OCI-LY7 (cell line): ENCODE results near the gene AMZ2. TPM values are rescaled to one million over a fixed set of nuclear protein-coding genes. Genes with fewer than 3 reads are reported as not detected.
"Not testable (repeated sequence)": the region's sequence is repeated elsewhere in the genome, so short reads cannot be mapped to it uniquely, and the experiment has no call there.

Experiments used
- BruUV-seq: library from RNA; stranded (reverse); fragments of 400-500 nt; replicated peaks from 2 replicates; lab custom pipeline; 2021; lab: Mats Ljungman, UMichigan
- CTCF ChIA-PET: fragments of 300-600 bp; sonication (Branson Sonifier 250); formaldehyde crosslinking; loops from one replicate; lab custom pipeline; 2022; ENCODE audit warnings: antibody characterized with exemption; ENCODE audit not compliant: unreplicated experiment; lab: Charles Lee
- POLR2A ChIA-PET: fragments of 300-600 bp; sonication (Branson Sonifier 250); formaldehyde crosslinking; loops from one replicate; lab custom pipeline; 2022; ENCODE audit warnings: antibody characterized with exemption; lab: Charles Lee
- DNase-seq: peaks from one replicate; pipeline ENCODE4 v3.0.0-alpha.2; 2015; ENCODE audit warnings: low spot score
- H2AFZ ChIP-seq: fragments of 200-600 bp; sonication (generic), shearing (Covaris generic); 2 replicates; pipeline ENCODE4 v1.6.1; 2014; ENCODE audit warnings: mild to moderate bottlenecking, antibody characterized with exemption, low read length, moderate library complexity
- H3K27ac ChIP-seq: fragments of 200-600 bp; sonication (generic); 2 replicates; pipeline ENCODE4 v1.5.1; 2014; ENCODE audit warnings: mixed run types, low read depth, mild to moderate bottlenecking, moderate library complexity, low read length, inconsistent platforms; ENCODE audit not compliant: poor library complexity, severe bottlenecking
- H3K36me3 ChIP-seq: fragments of 200-600 bp; sonication (generic); 2 replicates; pipeline ENCODE4 v1.6.1; 2014; ENCODE audit warnings: mild to moderate bottlenecking, antibody characterized with exemption, low read length, moderate library complexity, mixed read lengths; ENCODE audit not compliant: insufficient read depth
- H3K4me1 ChIP-seq: fragments of 200-600 bp; sonication (generic); 2 replicates; pipeline ENCODE4 v1.5.1; 2014; ENCODE audit warnings: mild to moderate bottlenecking, low read length; ENCODE audit not compliant: insufficient read depth, poor library complexity, severe bottlenecking
- H3K4me2 ChIP-seq: fragments of 200-600 bp; sonication (generic); 2 replicates; pipeline ENCODE4 v1.6.1; 2014; ENCODE audit warnings: mild to moderate bottlenecking, low read length
- H3K4me3 ChIP-seq: fragments of 200-600 bp; sonication (generic); 2 replicates; pipeline ENCODE4 v1.5.1; 2014; ENCODE audit warnings: mild to moderate bottlenecking, low read depth, low read length; ENCODE audit not compliant: poor library complexity, severe bottlenecking
- H3K79me2 ChIP-seq: fragments of 200-600 bp; sonication (generic); 2 replicates; pipeline ENCODE4 v1.6.1; 2016; ENCODE audit warnings: low read depth, mild to moderate bottlenecking, low read length, moderate library complexity, mixed read lengths; ENCODE audit not compliant: insufficient read depth
- H3K9me2 ChIP-seq: fragments of 200-600 bp; sonication (generic); 2 replicates; pipeline ENCODE4 v1.6.1; 2016; ENCODE audit warnings: mild to moderate bottlenecking, low read length, mixed read lengths; ENCODE audit not compliant: insufficient read depth
- H3K9me3 ChIP-seq: fragments of 200-600 bp; sonication (generic); 2 replicates; pipeline ENCODE4 v1.6.1; 2014; ENCODE audit warnings: mild to moderate bottlenecking, mixed run types, low read length, mixed read lengths
- H4K20me1 ChIP-seq: fragments of 200-600 bp; sonication (generic); 2 replicates; pipeline ENCODE4 v1.6.1; 2014; ENCODE audit warnings: mild to moderate bottlenecking, antibody characterized with exemption, low read length, moderate library complexity, mixed read lengths; ENCODE audit not compliant: insufficient read depth
- EZH2phosphoT487 ChIP-seq: fragments of 200-600 bp; sonication (generic); IDR thresholded peaks from 2 replicates; pipeline ENCODE4 v1.6.1; 2018; ENCODE audit warnings: low read depth, borderline replicate concordance, mild to moderate bottlenecking, mixed run types, antibody characterized with exemption, low read length, moderate library complexity, mixed read lengths
- intact Hi-C: fragments of 100-400 bp; cut with micrococcal nuclease; formaldehyde crosslinking; loops from one replicate; pipeline ENCODE4 v1.10.0; 2022; ENCODE audit not compliant: unreplicated experiment
- total RNA-seq, 2 experiments: library from RNA; depleted of rRNA in 1 of 2; stranded (reverse); fragments of >200 nt in 1 of 2; shearing (Covaris generic) in 1 of 2; gene quantifications; 2 replicates each; pipeline ENCODE4 v1.2.3, GENCODE V29; 2014 to 2022
- TF ChIP-seq, protein P1 (sequence below): fragments of 200-600 bp; sonication (generic); conservative IDR thresholded peaks from 2 replicates; pipeline ENCODE4 v1.5.1; 2014; ENCODE audit warnings: mild to moderate bottlenecking, antibody characterized with exemption, low read length, moderate library complexity, mixed read lengths

AMZ2 gene
- total RNA-seq, 2 experiments from 2014 or later: 117 to 248 TPM

DNA sequence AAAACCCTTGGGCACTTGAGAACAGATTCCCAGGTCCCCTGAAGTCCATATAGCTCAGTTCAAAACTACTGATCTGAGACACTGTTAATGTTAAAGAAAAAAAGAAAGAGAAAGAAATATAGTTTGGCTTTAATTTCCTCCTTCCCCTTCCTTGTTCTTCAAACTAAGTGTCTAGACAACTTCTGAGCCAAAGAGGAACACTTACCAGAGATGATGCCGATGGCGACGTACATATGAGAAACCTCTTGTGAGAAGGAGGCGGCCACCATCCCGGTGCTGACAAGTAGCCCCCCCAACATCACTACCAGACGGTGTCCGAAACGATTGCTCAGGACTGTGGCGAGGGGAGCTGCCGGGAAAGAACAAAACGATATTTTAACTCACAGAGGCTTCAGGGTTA, 25.9 kb downstream of the AMZ2 start:
- Histone ChIP-seq H3K79me2 (0 out of 2 replicates have a peak, but pooled peaks cover 1% of the 10 kb centered on the region), H3K4me3 (no peak overlapping the region), H3K27ac (no peak overlapping the region), H3K9me3 (no peaks in the 10 kb centered on the region), H3K36me3 (peaks cover 89% of the 10 kb centered on the region), H4K20me1 (no peaks in the 10 kb centered on the region; the same call in 1 of the 2 replicates), H2AFZ (no peak overlapping the region), H3K9me2 (no peaks in the 10 kb centered on the region), H3K4me1 (no peaks in the 10 kb centered on the region), H3K4me2 (no peak overlapping the region)
- intact Hi-C loops: no loop called here
- CTCF ChIA-PET: no interaction called here
- no TSS peak for BruUV-seq
- DNase-seq: no peak
- TF ChIP-seq, protein P1, sequence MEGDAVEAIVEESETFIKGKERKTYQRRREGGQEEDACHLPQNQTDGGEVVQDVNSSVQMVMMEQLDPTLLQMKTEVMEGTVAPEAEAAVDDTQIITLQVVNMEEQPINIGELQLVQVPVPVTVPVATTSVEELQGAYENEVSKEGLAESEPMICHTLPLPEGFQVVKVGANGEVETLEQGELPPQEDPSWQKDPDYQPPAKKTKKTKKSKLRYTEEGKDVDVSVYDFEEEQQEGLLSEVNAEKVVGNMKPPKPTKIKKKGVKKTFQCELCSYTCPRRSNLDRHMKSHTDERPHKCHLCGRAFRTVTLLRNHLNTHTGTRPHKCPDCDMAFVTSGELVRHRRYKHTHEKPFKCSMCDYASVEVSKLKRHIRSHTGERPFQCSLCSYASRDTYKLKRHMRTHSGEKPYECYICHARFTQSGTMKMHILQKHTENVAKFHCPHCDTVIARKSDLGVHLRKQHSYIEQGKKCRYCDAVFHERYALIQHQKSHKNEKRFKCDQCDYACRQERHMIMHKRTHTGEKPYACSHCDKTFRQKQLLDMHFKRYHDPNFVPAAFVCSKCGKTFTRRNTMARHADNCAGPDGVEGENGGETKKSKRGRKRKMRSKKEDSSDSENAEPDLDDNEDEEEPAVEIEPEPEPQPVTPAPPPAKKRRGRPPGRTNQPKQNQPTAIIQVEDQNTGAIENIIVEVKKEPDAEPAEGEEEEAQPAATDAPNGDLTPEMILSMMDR: no peak
- no peak for TF ChIP-seq EZH2phosphoT487
- POLR2A ChIA-PET: interaction anchor here (0.7 to 1.3 kb wide), 3 partner anchors 14 to 187 kb away, joined by 3 to 4 read pairs (median 4); no protein-coding TSS in a partner anchor

GRCh38 chr17:68276339-68276738, 28.5 kb downstream of the AMZ2 start:
- CTCF ChIA-PET, H2AFZ ChIP-seq, H3K4me3 ChIP-seq, H3K27ac ChIP-seq, H4K20me1 ChIP-seq, H3K9me2 ChIP-seq, DNase-seq, intact Hi-C loops, H3K9me3 ChIP-seq, H3K4me2 ChIP-seq, BruUV-seq, H3K4me1 ChIP-seq: not testable (repeated sequence)
- peaks cover 94% of the 10 kb centered on the region for H3K36me3 ChIP-seq
- peaks cover 21% of the 10 kb centered on the region; the same call in 1 of the 2 replicates for H3K79me2 ChIP-seq
- POLR2A ChIA-PET: interaction anchor here (0.6 to 2.2 kb wide), 3 partner anchors 8 to 122 kb away, joined by 4 to 5 read pairs (median 4); no protein-coding TSS in a partner anchor

- Histone ChIP-seq H3K36me3 (peaks cover 85% of the 10 kb centered on the region), H3K9me2 (no peaks in the 10 kb centered on the region), H3K4me3 (no peak overlapping the region), H3K4me1 (no peaks in the 10 kb centered on the region), H3K79me2 (peaks cover 21% of the 10 kb centered on the region; the same call in 1 of the 2 replicates), H2AFZ (no peak overlapping the region), H3K27ac (no peak overlapping the region), H3K4me2 (no peak overlapping the region), H3K9me3 (peaks cover 8% of the 10 kb centered on the region; the same call in 1 of the 2 replicates), H4K20me1 (no peaks in the 10 kb centered on the region)
- ChIA-PET CTCF (no interaction called here), POLR2A (interaction anchor here (0.7 to 1.0 kb wide), 5 partner anchors 11 to 397 kb away, joined by 3 to 7 read pairs (median 4); no protein-coding TSS in a partner anchor)
- no peak for DNase-seq
- BruUV-seq: no TSS peak
- intact Hi-C loops: no loop called here
- no peak for TF ChIP-seq EZH2phosphoT487
- TF ChIP-seq, protein P1: no peak
These were observed 30.0 kb downstream of the AMZ2 start for GRCh38 chr17:68277807-68278206.

DNA sequence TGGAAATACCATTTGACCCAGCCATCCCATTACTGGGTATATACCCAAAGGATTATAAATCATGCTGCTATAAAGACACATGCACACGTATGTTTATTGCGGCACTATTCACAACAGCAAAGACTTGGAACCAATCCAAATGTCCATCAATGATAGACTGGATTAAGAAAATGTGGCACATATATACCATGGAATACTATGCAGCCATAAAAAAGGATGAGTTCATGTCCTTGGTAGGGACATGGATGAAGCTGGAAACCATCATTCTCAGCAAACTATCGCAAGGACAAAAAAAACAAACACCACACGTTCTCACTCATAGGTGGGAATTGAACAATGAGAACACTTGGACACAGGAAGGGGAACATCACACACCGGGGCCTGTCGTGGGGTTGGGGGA, 34.1 kb downstream of the AMZ2 start:
- H2AFZ ChIP-seq, BruUV-seq, H4K20me1 ChIP-seq, intact Hi-C loops, CTCF ChIA-PET, H3K27ac ChIP-seq, H3K9me2 ChIP-seq, H3K9me3 ChIP-seq, H3K4me3 ChIP-seq, DNase-seq, POLR2A ChIA-PET, H3K4me2 ChIP-seq: not testable (repeated sequence)
- Histone ChIP-seq H3K36me3 (peaks cover 66% of the 10 kb centered on the region), H3K79me2 (peaks cover 25% of the 10 kb centered on the region; the same call in 1 of the 2 replicates), H3K4me1 (peaks cover 25% of the 10 kb centered on the region)
